Erythroblast (primary cell): Measurements from ENCODE around the gene PRMT3.

Experiments
- GATA1 ChIP-seq: IDR thresholded peaks from 2 replicates; pipeline ENCODE4 v1.6.1; 2011; ENCODE audit warnings: low read depth, mild to moderate bottlenecking, control low read depth, low read length, moderate library complexity
- POLR2A ChIP-seq: IDR thresholded peaks from 2 replicates; pipeline ENCODE4 v1.6.1; 2011; ENCODE audit warnings: mild to moderate bottlenecking, low read length

- TF ChIP-seq POLR2A (peak; percentile 94), GATA1 (no peak)
Observed at GRCh38 chr11:20387261-20388095, at the start of gene PRMT3.
